GM23248 (cell line): Measurements from ENCODE around the gene TRIM32. TPM values are rescaled to one million over a fixed set of nuclear protein-coding genes. Genes with fewer than 3 reads are reported as not detected.

Experiments used
- DNase-seq: peaks from one replicate; pipeline ENCODE4 v3.0.0-alpha.2; 2015
- H2AFZ ChIP-seq: fragments of 200-600 bp; sonication (generic); 2 replicates; pipeline ENCODE4 v1.6.1; 2016; ENCODE audit warnings: antibody characterized with exemption
- H3F3A ChIP-seq: fragments of 200-600 bp; sonication (generic); 2 replicates; pipeline ENCODE4 v1.6.1; 2016; ENCODE audit warnings: mild to moderate bottlenecking, antibody characterized with exemption, mixed run types; ENCODE audit not compliant: insufficient read depth
- H3K27ac ChIP-seq: fragments of 200-600 bp; sonication (generic); 2 replicates; pipeline ENCODE4 v1.5.1; 2016; ENCODE audit warnings: mild to moderate bottlenecking
- H3K27me3 ChIP-seq: fragments of 200-600 bp; sonication (generic); replicated peaks from 2 replicates; pipeline ENCODE4 v1.6.1; 2016; ENCODE audit warnings: mild to moderate bottlenecking; ENCODE audit not compliant: insufficient read depth
- H3K36me3 ChIP-seq: fragments of 200-600 bp; sonication (generic); 2 replicates; pipeline ENCODE4 v1.6.1; 2016; ENCODE audit warnings: low read depth, mild to moderate bottlenecking
- H3K4me1 ChIP-seq: fragments of 200-600 bp; sonication (generic); 2 replicates; pipeline ENCODE4 v1.6.1; 2016; ENCODE audit warnings: mild to moderate bottlenecking; ENCODE audit not compliant: insufficient read depth
- H3K4me2 ChIP-seq: fragments of 200-600 bp; sonication (generic); one replicate; pipeline ENCODE4 v1.6.1; 2016; ENCODE audit warnings: mild to moderate bottlenecking; ENCODE audit not compliant: unreplicated experiment
- H3K4me3 ChIP-seq: fragments of 200-600 bp; sonication (generic); 2 replicates; pipeline ENCODE4 v1.5.1; 2016; ENCODE audit warnings: mild to moderate bottlenecking
- H3K79me2 ChIP-seq: fragments of 200-600 bp; sonication (generic); 2 replicates; pipeline ENCODE4 v1.6.1; 2016; ENCODE audit warnings: mild to moderate bottlenecking; ENCODE audit not compliant: insufficient read depth
- H3K9ac ChIP-seq: fragments of 200-600 bp; sonication (generic); 2 replicates; pipeline ENCODE4 v1.6.1; 2016; ENCODE audit warnings: mild to moderate bottlenecking
- H3K9me2 ChIP-seq: fragments of 200-600 bp; sonication (generic); 2 replicates; pipeline ENCODE4 v1.6.1; 2016; ENCODE audit warnings: mixed run types, mild to moderate bottlenecking, moderate library complexity; ENCODE audit not compliant: insufficient read depth
- H3K9me3 ChIP-seq: fragments of 200-600 bp; sonication (generic); one replicate; pipeline ENCODE4 v1.6.1; 2017; ENCODE audit warnings: low read depth
- H4K20me1 ChIP-seq: fragments of 200-600 bp; sonication (generic); 2 replicates; pipeline ENCODE4 v1.6.0; 2016; ENCODE audit not compliant: insufficient read depth
- EZH2 ChIP-seq: fragments of 200-600 bp; sonication (generic); IDR thresholded peaks from 2 replicates; pipeline ENCODE4 v1.6.1; 2018; ENCODE audit warnings: antibody characterized with exemption, mild to moderate bottlenecking; ENCODE audit not compliant: insufficient read depth, poor library complexity, severe bottlenecking
- EZH2phosphoT487 ChIP-seq: fragments of 200-600 bp; sonication (generic); IDR thresholded peaks from 2 replicates; pipeline ENCODE4 v1.6.1; 2018; ENCODE audit warnings: antibody characterized with exemption, moderate library complexity, mild to moderate bottlenecking, low read depth; ENCODE audit not compliant: insufficient read depth
- WGBS, 2 experiments: methylation state at CpG; one replicate each; pipeline ENCODE4 v1.1.6; 2015 to 2017; ENCODE audit warnings: low lambda C conversion rate in 2 of 2, low coverage in 1 of 2; ENCODE audit errors: missing lambda C conversion rate in 2 of 2; 5-methylcytosine and 5-hydroxymethylcytosine counted together
- in situ Hi-C: fragments of 300-500 bp; cut with MboI; formaldehyde crosslinking; loops from 2 replicates; pipeline ENCODE4 v1.15.0; 2020
- polyA plus RNA-seq: library from polyadenylated mRNA; unstranded; fragments of >200 nt; fragmentation: Nextera tagmentation; extraction: Ambion mirVana; gene quantifications from 2 replicates; pipeline ENCODE4 v1.2.1, GENCODE V29; 2016
- total RNA-seq: library from RNA; depleted of rRNA; stranded (reverse); fragments of >200 nt; shearing (Covaris generic); gene quantifications from 2 replicates; pipeline ENCODE4 v1.2.3, GENCODE V29; 2014; rRNA removed

Gene TRIM32
- total RNA-seq (38.2 and 41.9 TPM in 2 replicates), polyA plus RNA-seq (34.5 and 37.0 TPM in 2 replicates)

GRCh38 chr9:116687074-116687753 is at the start of gene TRIM32:
Gene TRIM32 (plus strand): TSS chr9:116687305. CDS start chr9:116697743, 10,438 bp downstream.
- no peaks in the 10 kb centered on the region for H3K9me3 ChIP-seq
- DNase-seq: peak; percentile 94
- TF ChIP-seq EZH2: no peak
- no peak for TF ChIP-seq EZH2phosphoT487
- H4K20me1 ChIP-seq: no peaks in the 10 kb centered on the region
- H3K9me2 ChIP-seq: no peaks in the 10 kb centered on the region
- H3K9ac ChIP-seq: peak within 1 kb of the TSS; percentile 91
- whole genome bisulfite sequencing, 2 experiments: 1 to 2% methylated on average over 23 to 54 of the region's 54 CpGs
- H3K79me2 ChIP-seq: peaks cover 67% of the 10 kb centered on the region
- peak within 1 kb of the TSS; percentile 48 for H3K27ac ChIP-seq
- no peaks in the 10 kb centered on the region for H3K27me3 ChIP-seq
- H3K4me3 ChIP-seq: peak within 1 kb of the TSS; percentile 99
- in situ Hi-C loops: no loop called here
- H3F3A ChIP-seq: peaks cover 31% of the 10 kb centered on the region
- no peaks in the 10 kb centered on the region for H3K36me3 ChIP-seq
- H3K4me2 ChIP-seq: peak within 1 kb of the TSS; percentile 93
- H3K4me1 ChIP-seq: peaks cover 53% of the 10 kb centered on the region
- peak within 1 kb of the TSS; percentile 90 for H2AFZ ChIP-seq

- H2AFZ ChIP-seq: no peak overlapping the region
- TF ChIP-seq EZH2phosphoT487: no peak
- no peak for TF ChIP-seq EZH2
- no peaks in the 10 kb centered on the region for H3K27me3 ChIP-seq
- peaks cover 30% of the 10 kb centered on the region for H3K4me1 ChIP-seq
- DNase-seq: peak; percentile 78
- no peaks in the 10 kb centered on the region for H3K79me2 ChIP-seq
- H3K9ac ChIP-seq: no peak overlapping the region
- in situ Hi-C loops: no loop called here
- no peaks in the 10 kb centered on the region for H4K20me1 ChIP-seq
- H3F3A ChIP-seq: peaks cover 38% of the 10 kb centered on the region
- no peaks in the 10 kb centered on the region for H3K9me3 ChIP-seq
- no peaks in the 10 kb centered on the region for H3K9me2 ChIP-seq
- H3K4me2 ChIP-seq: peak overlapping the region; percentile 65
- H3K4me3 ChIP-seq: no peak overlapping the region
- no peaks in the 10 kb centered on the region for H3K36me3 ChIP-seq
- H3K27ac ChIP-seq: peak overlapping the region; percentile 33
Observed at GRCh38 chr9:116639251-116639741, 47.8 kb upstream of the TRIM32 start.

GRCh38 chr9:116641292-116642059 is 45.6 kb upstream of the TRIM32 start:
- no peak for DNase-seq
- Histone ChIP-seq H3K79me2 (no peaks in the 10 kb centered on the region), H2AFZ (no peak overlapping the region), H3K9ac (no peak overlapping the region), H3K9me2 (no peaks in the 10 kb centered on the region), H3K4me1 (peaks cover 36% of the 10 kb centered on the region), H3F3A (peaks cover 43% of the 10 kb centered on the region), H3K36me3 (no peaks in the 10 kb centered on the region), H3K9me3 (no peaks in the 10 kb centered on the region), H4K20me1 (no peaks in the 10 kb centered on the region), H3K4me2 (no peak overlapping the region), H3K27ac (no peak overlapping the region), H3K4me3 (no peak overlapping the region), H3K27me3 (no peaks in the 10 kb centered on the region)
- 70 to 79% methylated on average over 2 of the region's 2 CpGs for WGBS, 2 experiments
- in situ Hi-C loops: no loop called here
- TF ChIP-seq EZH2 (no peak), EZH2phosphoT487 (no peak)

GRCh38 chr9:116643691-116644090 is 43.4 kb upstream of the TRIM32 start:
- H3K4me1 ChIP-seq: peaks cover 41% of the 10 kb centered on the region
- H3K9ac ChIP-seq: no peak overlapping the region
- no peaks in the 10 kb centered on the region for H3K9me2 ChIP-seq
- H3K36me3 ChIP-seq: no peaks in the 10 kb centered on the region
- WGBS, 2 experiments: 21 to 24% methylated on average over 1 of the region's 1 CpG
- H4K20me1 ChIP-seq: no peaks in the 10 kb centered on the region
- H2AFZ ChIP-seq: no peak overlapping the region
- H3K4me3 ChIP-seq: 0 out of 2 replicates have a peak overlapping the region, but pooled peaks have one; percentile 11
- peak overlapping the region; percentile 50 for H3K4me2 ChIP-seq
- peak; percentile 61 for DNase-seq
- in situ Hi-C loops: no loop called here
- no peak for TF ChIP-seq EZH2phosphoT487
- no peak for TF ChIP-seq EZH2
- H3K27ac ChIP-seq: peak overlapping the region; percentile 69
- no peaks in the 10 kb centered on the region for H3K27me3 ChIP-seq
- H3K9me3 ChIP-seq: no peaks in the 10 kb centered on the region
- H3K79me2 ChIP-seq: no peaks in the 10 kb centered on the region
- peaks cover 35% of the 10 kb centered on the region for H3F3A ChIP-seq
